HG03175 (cell line): ENCODE data around the gene LRIT2.
A peak's percentile ranks its signal among the peaks of the same experiment; 100 is the strongest.

ENCODE experiments used
- ATAC-seq: cut with Tn5 transposase; IDR thresholded peaks from one replicate; pipeline ENCODE4 v1.9.1; 2021; ENCODE audit warnings: mild to moderate bottlenecking, moderate library complexity; ENCODE audit not compliant: unreplicated experiment

LRIT2 gene

DNA sequence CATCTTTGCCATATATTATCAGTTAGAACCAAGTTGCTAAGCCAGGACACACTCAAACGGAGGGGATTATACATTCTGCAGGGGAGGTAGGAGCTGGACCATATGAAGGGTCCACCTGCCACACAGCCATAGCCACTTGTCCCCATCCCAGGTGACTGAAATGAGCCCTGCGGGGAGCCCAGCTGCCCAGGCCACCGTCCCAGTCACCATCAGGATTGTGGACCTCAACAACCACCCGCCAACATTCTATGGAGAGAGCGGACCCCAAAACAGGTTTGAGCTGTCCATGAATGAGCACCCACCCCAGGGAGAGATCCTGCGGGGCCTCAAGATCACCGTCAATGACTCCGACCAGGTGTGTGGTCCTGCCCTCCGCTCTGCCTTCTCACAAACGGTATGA, 17.3 kb downstream of the LRIT2 start:
- ATAC-seq: no peak

DNA sequence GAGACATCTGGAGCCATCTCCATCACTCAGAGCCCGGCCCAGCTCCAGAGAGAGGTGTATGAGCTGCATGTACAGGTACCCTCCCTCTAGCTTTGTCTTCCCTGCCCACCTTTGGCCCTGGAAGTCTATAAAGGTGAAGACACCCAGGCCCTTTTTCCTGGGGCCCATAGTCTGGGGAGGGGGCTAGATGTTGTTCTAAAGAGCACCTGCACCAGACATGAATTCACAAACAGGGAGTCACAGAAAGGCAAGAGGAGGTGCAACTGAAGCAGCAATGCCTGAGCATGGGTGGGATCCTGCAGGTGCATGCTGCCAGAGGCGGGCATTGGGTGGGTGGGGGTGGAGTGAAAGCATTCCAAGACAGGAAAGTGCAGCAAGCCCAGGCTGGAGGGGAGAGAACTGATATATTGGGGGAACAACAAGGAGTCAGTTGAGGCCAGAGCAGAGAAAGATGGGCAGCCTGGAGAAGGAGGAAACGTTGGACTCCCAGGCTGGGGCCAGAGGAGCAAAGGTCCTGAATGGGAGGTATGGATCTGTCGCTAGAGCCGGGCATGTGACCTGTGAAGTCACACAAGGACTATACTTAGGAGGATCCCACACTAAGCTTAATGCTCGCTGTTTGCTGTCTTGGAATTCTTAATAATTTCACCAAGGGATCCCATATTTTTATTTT, 19.4 kb downstream of the LRIT2 start:
- ATAC-seq: no peak

DNA sequence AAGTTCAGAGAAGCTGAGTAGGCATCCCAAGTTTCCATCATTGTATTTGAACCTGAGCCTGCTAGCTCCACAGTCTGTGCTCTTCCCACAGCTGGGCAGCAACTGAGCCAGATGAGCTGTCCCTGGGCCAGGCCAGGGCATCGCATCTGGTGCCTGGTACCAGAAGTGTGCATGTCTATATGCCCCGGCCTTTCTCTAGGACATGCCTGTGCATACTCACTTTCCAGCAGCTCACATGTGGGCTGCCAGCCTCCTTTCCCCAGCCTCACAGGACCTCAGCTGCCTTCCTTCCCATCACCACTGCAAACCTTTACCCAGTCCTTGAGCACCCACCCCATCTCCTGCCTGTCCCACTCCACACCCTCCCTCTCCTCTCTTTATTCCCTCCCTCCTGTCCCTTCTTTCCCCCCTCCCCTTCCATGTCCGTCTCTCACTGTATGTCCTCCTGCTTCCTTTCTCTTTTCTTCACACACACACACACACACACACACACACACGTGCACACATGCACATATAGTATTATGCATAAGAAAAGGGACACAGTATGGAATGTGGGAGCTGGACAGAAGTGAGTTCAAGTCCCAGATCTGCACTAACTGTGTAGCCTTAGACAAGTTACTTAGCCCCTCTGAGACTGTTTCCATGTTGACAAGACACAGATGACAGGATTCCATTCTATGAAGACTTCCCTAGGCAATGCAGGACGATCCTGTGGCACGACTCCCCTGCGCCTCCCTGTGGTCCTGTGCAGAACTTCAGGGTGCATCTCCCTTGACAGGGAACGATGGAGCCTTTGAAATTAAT, 20.1 kb downstream of the LRIT2 start:
- ATAC-seq: peak; percentile 81

DNA sequence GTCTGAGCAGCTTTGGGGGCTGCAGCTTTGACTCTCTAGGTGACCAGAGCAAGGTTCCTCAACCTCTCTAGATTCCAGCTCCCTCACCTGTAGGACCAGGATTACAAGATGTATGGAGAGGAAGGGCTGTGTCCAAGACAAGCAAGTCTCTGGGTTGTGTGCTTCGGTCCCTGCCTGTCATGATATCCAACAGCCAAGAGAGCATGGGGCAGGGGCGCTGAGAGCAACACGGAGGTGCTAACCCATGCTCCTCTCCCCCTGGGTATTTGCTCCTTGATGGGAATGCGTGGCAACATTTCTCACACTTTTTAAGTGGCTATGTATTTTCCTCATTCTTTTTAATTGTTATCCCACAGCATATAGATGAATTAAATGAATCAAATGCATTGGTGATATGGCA, 20.7 kb downstream of the LRIT2 start:
- no peak for ATAC-seq

DNA sequence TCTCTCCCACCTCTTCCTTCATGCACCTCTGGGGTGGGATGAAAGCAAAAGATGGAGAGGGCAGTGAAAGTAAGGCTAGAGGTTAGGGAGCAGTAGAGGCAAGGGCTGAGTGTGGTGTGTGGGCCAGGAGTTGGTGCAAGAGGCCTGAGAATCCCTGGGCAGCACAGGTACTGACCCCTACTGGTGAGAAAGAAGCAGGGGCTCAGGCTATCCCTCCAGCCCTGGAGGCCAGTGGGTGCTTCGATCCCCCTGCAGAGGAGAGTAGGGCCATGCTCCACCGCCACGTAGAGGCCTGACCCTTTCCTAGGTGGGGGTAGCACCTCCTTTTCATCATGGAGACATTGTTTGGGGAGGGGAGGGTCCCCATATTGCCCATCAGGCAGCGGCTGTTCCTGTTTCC, 21.2 kb downstream of the LRIT2 start:
- peak; percentile 62 for ATAC-seq

DNA sequence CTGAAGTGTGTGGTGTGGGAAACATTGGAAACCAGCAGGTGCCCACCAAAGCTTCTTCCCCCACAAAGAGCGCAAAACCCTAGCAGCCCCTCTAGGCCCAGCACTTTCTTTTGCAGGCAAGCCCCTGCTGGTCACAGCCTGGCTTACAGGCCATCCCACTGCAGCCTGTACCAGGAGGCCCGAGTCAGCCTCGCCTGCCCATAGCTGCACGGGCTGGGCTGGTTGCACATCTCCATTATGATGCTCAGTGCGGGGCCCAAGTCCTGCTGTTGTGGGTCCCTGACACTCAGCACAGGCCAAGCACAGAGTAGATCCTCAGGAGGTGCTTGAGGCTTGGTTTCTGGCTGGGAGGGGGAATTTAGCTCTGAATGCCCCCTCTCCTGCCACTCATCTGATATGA, 23.0 kb downstream of the LRIT2 start:
- no peak for ATAC-seq

DNA sequence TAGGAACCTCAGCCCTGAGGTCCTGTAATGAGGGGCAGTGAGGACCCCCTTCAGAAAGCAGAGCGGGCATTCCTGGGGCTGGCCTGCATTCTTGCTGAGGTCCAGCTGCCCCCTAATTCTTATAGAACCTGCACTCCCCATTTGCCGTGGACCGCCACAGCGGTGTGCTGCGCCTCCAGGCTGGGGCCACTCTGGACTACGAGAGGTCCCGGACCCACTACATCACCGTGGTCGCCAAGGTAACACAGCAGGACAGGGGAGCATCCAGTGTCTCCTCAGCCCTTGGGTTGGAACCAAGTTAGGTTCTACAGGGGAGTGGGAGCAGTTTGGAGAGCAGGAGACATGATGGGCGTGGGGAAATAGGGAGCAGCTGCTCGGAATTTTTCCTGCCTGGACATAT, 23.7 kb downstream of the LRIT2 start:
- ATAC-seq: no peak

DNA sequence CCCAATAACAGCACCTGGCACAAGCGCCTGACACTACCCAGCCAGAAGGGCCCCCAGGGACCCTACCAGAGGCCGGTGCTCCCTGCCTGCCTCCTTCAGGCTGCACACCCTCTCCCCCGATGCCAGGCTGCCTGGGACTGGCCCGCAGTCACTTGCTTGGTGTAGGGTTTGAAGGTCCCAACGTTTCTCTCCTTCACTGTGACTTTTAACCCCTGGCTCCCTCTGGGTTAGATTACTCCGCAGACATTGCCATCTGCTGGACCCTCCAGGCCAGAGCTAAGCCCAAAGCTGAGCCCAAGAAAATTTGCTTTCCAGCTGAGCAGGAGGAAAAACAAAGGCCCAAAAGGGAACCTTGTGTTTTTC, 24.1 kb downstream of the LRIT2 start:
- no peak for ATAC-seq

DNA sequence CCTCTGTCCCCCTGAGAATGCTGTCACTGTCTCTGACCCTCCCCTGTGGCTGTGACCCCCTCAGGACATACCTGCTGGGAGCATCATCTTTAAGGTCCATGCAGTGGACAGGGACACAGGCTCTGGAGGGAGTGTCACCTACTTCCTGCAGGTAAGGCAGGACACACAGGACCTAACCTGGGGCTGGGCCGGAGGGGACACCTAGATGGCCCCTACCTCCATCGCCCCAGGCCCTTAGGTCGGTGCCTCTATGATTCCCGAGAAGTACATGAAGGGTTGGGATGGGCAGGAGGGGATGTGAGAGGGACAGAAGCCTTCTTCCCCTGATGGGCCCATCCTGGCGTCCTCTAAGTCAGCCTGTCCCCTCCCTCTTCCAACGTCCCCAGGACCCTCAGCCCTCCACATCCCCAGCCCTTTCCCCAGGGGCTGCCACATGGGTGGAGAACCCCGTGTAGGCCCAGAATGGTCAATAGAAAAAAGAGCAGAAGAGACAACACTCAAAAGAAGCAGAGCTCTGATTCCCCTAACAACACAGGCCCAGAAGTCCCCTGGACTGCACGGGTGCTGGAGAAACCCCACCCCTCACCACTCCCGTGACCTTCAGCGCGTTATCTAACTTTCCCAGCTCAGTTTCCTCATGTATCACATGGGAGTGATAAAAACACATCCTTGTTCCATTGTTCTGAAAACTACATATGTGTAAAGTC, 24.7 kb downstream of the LRIT2 start:
- no peak for ATAC-seq

DNA sequence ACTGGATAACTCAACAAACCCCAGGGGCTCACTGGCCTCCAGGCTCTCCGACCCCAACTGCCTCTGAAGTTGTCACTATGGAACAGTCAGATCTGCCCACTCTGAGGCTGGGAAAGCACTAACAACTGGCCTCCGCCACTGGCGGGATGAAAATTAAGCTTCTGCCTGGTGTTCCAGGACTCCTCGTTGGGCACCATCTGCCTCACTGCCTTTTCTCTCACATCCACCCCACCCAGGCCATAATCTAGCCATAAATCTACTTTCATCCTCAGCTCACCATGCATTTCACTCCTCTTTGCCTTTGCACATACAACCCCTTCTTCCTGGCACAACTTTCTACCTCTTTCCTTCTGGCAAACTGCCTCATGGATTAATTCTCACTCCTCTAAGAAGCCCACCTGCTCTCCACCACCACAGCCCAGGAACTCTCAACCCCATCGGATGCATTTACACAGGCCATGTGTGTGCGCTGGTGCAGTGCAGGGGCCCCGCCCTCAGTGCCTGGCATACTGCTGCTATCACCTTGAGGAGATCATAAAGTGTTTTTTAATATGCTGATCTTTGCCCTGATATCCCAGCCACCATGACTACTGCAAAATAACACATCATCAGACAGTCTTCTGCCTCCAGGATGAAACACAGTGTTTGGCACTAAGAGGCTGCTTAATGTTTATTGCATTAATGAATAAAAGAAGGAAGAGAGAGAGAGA, 27.0 kb downstream of the LRIT2 start:
- ATAC-seq: no peak

DNA sequence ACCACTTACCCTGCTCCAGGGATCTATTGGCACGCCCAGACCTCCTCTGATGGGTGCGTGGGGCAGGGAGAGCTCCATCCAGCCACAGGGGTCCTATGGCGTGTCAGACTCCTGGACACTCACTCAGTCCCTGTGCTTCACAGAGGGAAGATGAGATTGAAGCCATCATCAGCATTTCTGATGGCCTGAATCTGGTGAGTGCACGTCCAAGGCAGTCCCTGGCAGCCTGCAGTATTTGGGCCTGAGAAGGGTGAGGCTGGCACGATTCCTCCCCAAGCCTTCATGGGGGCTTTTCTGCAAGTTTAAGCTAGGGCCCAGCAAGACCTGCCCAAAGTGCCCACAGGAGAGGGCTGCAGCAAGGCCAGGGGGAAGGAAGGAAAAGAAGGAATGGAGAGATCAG, 27.7 kb downstream of the LRIT2 start:
- no peak for ATAC-seq

DNA sequence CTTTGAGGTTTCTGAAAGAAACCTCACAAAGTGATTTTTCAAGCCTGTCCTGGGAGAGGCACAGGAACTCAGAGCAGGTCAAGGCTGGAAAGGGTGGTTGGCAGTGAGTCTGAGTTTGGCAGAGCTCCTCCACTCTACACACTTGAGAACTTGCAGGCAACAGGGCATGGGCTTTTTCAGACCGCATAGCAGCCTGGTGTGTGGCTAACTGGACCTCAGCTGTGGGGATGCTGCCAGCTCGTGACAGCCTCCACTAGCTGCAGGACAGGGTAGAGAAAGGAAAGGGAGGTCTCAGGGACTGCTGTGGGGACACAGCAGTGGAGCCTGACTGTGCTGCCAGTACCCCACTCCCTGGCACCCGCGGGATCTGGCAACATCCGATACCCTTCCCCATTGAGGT, 28.4 kb downstream of the LRIT2 start:
- ATAC-seq: no peak

DNA sequence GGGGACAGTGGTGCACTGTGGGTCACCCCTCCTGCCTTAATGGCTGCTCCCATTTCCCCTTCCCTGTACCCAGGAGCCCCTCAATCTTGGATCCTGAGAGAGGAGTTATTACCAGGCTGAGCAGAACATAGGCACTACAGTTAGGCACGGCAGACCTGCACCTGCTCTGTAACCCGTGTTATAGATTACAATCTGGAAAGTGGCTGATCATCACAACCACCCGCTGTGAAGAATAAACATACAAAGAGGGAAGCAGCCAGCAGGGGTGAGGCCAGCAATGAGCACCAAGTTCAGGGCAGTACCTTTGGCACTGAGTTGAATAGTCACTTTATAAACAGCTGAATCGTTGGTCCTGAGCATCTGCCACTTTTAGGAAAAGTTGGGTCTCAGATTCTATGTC, 29.3 kb downstream of the LRIT2 start:
- no peak for ATAC-seq

DNA sequence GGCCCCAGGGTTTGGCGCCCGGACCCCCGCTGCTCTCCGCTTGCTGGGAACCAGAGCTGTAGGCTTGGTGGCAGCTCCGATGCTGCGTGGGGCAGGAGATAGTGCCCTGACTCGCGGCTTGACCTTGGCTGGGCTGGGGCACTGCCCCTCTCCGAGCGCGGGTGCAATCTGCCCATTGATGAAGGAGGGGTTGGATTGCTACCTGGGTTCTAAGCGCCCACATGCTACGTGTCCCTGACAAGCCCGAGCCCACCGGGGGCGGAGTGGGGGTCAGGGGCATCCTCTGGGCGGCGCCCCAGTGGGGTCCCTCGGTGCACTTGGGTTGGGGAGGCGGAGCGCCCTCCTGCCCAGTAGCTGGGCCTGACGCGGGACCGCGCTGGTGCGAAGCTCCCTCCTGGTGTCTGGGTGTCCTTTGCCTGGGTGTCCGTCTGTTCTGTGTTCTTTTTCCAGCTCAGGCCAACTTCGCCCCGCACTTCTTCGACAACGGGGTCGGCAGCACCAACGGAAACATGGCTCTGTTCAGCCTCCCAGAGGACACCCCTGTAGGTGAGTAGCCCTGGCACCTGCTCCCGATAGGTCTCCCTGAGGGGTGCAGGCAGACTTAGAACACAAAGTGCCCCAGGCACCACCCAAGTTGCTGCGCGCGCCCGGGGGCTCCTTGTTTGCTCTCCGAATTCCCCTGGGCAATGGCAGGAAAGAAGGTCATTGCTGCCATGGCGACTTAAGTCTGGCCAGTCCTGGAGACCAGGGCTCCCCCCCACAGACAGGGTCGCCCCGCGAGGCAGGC, 30.1 kb downstream of the LRIT2 start:
- ATAC-seq: no peak

DNA sequence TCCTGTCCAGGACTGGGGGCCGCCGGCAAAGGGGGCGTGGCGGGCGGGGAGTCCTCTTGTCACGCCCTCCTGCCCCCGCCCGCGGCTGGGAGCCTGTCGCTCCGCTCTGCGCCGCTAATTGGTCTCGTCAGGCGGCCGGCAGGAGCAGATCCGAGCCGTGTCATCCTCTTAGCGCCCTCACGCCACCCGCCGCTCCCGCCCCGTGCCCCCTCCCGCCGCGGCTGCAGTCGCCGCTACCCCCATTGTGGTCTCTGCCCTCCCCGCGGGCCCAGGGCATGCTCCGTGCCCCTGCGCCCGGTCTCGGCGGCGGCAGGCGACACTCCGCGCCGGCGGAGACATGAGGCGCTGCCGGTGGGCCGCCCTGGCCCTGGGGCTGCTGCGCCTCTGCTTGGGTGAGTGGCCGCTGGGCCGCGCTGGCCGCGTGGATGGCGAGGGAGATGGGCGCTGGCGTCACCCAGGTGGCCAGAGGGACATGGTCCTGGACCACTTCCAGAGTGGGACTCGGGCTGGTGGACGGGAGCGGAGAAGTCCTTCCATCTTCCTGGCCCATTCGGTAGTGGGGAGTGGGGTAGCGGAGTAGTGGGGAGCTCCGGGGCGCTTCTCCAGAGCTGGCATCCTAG, 30.8 kb downstream of the LRIT2 start, which contains the start of gene CDHR1:
TSS of gene CDHR1 (plus strand) at position 114 of the 620 bp plus-strand sequence. CDS start at position 338, 224 bp downstream.
- ATAC-seq: peak; percentile 84

DNA sequence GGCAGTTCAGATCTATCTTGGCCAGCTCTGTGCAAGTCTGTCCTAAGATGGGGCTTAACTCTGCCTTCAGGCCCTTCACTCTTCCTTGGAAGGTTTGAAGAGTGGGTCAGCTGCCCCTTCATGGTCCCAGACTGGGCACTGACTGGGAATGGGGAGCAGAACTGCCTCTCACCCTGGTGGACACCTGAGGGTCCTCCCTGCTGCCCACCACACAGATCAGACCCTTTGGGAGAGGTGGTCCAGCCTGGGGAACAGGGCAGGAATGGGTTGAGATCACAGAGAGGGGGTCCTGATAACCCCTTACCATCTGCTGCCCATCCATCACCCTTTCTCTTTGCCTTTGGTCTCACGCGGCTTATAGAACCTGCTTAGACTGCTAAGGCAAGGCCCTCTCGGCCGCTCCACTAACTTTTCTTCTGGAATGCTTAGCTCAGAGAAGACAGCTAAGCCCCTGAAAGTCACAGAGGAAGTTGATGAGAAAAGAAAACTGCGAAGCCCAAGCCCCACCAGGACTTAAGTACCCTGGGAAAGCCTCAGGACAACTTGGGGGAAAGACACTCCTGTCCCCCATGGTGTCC, 31.4 kb downstream of the LRIT2 start:
- no peak for ATAC-seq

DNA sequence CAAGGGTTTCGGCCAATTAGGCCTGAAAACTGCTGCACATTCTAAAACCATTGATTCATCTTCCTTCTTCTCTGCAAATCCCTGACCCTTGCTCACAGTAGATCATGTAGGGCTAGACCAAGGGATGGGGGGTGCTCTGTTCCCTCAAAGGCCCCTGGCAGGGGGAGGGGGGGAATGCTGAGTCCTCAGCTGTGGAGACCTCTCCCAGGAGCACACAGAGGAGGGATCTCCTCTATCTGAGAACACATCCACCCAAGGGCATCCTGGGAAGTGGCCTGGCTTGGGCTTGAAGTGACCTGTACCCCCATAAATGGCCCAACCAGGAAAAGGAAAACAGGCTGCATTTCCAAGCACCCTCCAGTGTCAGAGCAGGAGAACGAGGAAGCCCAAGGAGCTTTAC, 32.0 kb downstream of the LRIT2 start:
- no peak for ATAC-seq

DNA sequence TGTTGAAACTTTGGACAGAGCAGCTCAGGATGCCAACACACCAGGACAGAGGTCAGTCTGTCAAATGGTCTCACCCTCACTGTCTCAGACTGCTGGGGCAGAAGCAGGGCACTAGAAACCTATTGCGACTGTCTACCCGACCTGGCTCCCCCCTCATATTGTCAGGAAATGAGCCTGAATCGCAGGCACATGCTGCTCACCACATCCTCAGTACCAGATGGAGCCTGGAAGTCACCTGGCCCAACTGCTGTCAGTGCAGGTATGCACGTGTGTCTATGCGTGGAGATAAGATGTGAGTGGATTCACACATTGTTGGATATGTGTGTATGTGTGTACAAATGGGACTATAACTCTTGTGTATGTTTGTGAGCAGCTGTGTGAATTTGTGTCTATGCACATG, 34.2 kb downstream of the LRIT2 start:
- ATAC-seq: no peak

DNA sequence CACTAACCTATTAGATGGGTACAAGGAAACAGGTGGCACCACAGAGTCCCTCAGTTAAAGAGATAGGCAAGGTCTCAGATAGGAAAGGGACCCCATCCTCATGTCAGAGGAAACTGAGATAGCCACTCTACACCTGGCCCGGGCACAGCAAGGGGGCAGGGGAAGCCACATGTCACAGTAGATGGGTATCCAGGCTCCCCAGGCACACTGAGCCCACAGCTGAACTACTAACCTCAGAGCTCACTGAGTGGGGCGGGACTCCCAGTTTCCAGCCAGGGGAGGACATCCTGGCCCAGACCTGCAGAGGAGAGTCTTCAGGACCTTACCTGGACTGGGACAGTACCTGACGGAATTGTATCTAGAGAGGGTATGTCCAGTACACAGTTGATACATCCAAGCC, 34.7 kb downstream of the LRIT2 start:
- no peak for ATAC-seq

DNA sequence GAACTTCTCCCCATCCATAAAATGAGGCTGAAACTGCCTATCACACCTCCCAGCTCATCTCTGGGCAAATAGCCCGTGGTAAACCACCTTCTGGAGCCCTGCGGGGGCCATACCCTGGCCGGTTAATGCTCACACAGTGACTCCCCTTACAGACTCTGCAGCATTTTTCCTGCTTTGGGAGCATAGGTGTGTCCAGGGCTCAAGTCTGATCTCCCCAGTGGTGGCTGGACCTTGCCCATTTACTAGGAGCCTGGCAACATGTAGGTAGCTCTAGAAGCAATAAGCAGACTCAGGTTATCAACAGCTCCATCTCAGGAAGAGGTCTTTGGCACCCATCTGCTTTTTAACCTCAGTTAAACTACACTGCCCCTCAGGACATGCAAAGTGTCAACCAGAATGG, 36.5 kb downstream of the LRIT2 start:
- ATAC-seq: no peak
